GM21447 (cell line): ENCODE results near the gene ST14.
"Not testable (repeated sequence)": the region's sequence is repeated elsewhere in the genome, so short reads cannot be mapped to it uniquely, and the experiment has no call there.

Experiments used
- ATAC-seq: cut with Tn5 transposase; IDR thresholded peaks from one replicate; pipeline ENCODE4 v1.9.1; 2021; ENCODE audit not compliant: unreplicated experiment

The ST14 gene

GRCh38 chr11:130163346-130164220 lies 4.0 kb downstream of the ST14 start:
- ATAC-seq: no peak

GRCh38 chr11:130164221-130164570 lies 4.6 kb downstream of the ST14 start:
- ATAC-seq: no peak

- no peak for ATAC-seq
These were observed 6.2 kb downstream of the ST14 start for GRCh38 chr11:130165601-130166456.

GRCh38 chr11:130166457-130166784 lies 6.8 kb downstream of the ST14 start:
- no peak for ATAC-seq

GRCh38 chr11:130167146-130167545 lies 7.6 kb downstream of the ST14 start:
- no peak for ATAC-seq

GRCh38 chr11:130168105-130168504 lies 8.5 kb downstream of the ST14 start:
- ATAC-seq: no peak

GRCh38 chr11:130170345-130170744 lies 10.8 kb downstream of the ST14 start:
- no peak for ATAC-seq

- ATAC-seq: no peak
These were observed 12.0 kb downstream of the ST14 start for GRCh38 chr11:130171534-130171933.

GRCh38 chr11:130172001-130172400 lies 12.4 kb downstream of the ST14 start:
- not testable (repeated sequence) for ATAC-seq

- no peak for ATAC-seq
These were observed 15.1 kb downstream of the ST14 start for GRCh38 chr11:130174642-130175041.

- ATAC-seq: no peak
These were observed 16.3 kb downstream of the ST14 start for GRCh38 chr11:130175898-130176297.

- no peak for ATAC-seq
These were observed 18.2 kb downstream of the ST14 start for GRCh38 chr11:130177782-130178181.

- ATAC-seq: no peak
These were observed 19.1 kb downstream of the ST14 start for GRCh38 chr11:130178441-130179339.

GRCh38 chr11:130179396-130180306 lies 20.1 kb downstream of the ST14 start:
- no peak for ATAC-seq

- ATAC-seq: no peak
These were observed 20.9 kb downstream of the ST14 start for GRCh38 chr11:130180491-130180890.

GRCh38 chr11:130180896-130181294 lies 21.3 kb downstream of the ST14 start:
- ATAC-seq: no peak

- ATAC-seq: peak; percentile 79
These were observed 22.0 kb downstream of the ST14 start for GRCh38 chr11:130181295-130182272.

- ATAC-seq: no peak
These were observed 24.5 kb downstream of the ST14 start for GRCh38 chr11:130183878-130184610.
